ENCODE data around the gene IGF2BP2. TPM values are rescaled to one million over a fixed set of nuclear protein-coding genes. Genes with fewer than 3 reads are reported as not detected.
A peak's percentile ranks its signal among the peaks of the same experiment; 100 is the strongest.

IGF2BP2 gene
- 100 to 1,000 TPM in 3 of 6 experiments, 10 to 100 TPM in 3; 97.2 to 111 (median 100.0) TPM for total RNA-seq (2021; fragmentation: NEBNext Ultra II Directional; extraction: Animal tissue kit (Norgen Biotek cat#: 25700))
- long read RNA-seq, partial matches to known transcripts = 3 of 13 reads
- long read RNA-seq, other reads (novel, unspliced or antisense) = 8 of 13 reads

DNA sequence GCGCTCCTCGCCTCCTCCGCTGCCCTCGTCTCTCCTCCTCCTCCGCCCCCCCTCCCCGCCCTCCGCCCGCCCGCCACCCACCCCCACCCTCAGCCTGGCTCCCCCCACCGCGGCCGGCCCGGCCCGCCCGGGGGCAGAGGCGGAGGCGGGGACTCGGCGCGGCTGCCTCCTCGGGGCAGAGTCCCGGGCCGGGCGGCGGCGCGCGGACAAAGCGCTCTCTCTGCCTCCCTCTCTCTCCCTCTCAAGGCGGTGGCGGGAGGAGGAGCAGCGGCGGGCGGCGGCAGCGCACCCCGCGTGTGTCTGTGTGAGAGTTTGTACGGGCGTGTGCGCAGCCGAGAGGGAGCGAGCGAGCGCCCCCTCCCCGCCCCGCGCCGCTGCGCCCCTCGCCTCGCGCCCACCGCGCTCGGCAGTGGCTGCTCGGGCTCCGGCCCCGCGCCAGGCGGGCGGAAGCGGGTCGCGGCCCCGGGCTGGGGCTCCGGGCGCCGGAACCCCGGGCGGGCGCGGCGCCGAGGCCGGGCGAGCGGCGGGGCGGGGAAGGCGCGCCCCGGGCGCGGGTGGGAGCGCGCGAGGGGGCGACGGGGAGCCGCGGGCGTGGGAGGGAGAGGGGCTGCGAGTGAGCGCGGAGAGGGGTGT lies at the start of gene IGF2BP2:
Gene IGF2BP2, minus strand, starts transcription at position 37 of the 633 bp plus-strand sequence. CDS start 82 bp downstream, outside the sequence.
- H3K27me3 Mint-ChIP-seq (ENCODE audit: insufficient read depth) = no peaks in the 10 kb centered on the region
- peak within 1 kb of the TSS; percentile 95 for H3K4me3 Mint-ChIP-seq
- H3K27ac Mint-ChIP-seq = peak within 1 kb of the TSS; percentile 96
- H3K9me3 Mint-ChIP-seq = no peaks in the 10 kb centered on the region
- H3K36me3 Mint-ChIP-seq (ENCODE audit: low read depth) = peaks cover 29% of the 10 kb centered on the region
- H3K4me1 Mint-ChIP-seq (ENCODE audit: low read depth) = peaks cover 38% of the 10 kb centered on the region
- TF ChIP-seq, protein P1, sequence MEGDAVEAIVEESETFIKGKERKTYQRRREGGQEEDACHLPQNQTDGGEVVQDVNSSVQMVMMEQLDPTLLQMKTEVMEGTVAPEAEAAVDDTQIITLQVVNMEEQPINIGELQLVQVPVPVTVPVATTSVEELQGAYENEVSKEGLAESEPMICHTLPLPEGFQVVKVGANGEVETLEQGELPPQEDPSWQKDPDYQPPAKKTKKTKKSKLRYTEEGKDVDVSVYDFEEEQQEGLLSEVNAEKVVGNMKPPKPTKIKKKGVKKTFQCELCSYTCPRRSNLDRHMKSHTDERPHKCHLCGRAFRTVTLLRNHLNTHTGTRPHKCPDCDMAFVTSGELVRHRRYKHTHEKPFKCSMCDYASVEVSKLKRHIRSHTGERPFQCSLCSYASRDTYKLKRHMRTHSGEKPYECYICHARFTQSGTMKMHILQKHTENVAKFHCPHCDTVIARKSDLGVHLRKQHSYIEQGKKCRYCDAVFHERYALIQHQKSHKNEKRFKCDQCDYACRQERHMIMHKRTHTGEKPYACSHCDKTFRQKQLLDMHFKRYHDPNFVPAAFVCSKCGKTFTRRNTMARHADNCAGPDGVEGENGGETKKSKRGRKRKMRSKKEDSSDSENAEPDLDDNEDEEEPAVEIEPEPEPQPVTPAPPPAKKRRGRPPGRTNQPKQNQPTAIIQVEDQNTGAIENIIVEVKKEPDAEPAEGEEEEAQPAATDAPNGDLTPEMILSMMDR (IDR thresholded peaks at IDR 0.05) = peak; percentile 27; the same call in 1 of the 2 replicates
- peak; percentile 80 for DNase-seq

DNA sequence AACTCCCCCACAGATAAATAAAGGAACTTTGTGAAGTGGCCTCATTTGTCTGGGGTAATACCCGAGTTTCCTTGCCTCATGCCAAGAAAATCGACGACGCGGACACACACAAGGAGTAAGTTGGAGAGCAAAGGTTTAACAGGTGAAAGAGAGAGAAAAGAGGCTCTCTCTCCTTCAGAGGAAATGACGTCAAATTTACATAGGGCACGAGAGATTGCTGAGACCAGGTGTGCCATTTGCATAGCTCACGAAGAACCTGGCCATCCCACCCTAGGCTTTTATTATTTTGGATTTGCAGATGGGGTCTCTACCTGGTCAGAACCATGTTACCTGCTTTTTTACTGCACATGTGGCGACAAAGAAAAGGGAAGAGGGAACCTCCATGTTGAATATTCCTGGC lies 49.3 kb upstream of the IGF2BP2 start:
- H3K27ac Mint-ChIP-seq = no peak overlapping the region
- no peaks in the 10 kb centered on the region for H3K36me3 Mint-ChIP-seq (ENCODE audit: low read depth)
- peaks cover 5% of the 10 kb centered on the region for H3K27me3 Mint-ChIP-seq (ENCODE audit: insufficient read depth)
- DNase-seq = no peak
- TF ChIP-seq, protein P1 (IDR thresholded peaks at IDR 0.05) = no peak
- no peaks in the 10 kb centered on the region for H3K9me3 Mint-ChIP-seq
- H3K4me1 Mint-ChIP-seq (ENCODE audit: low read depth) = peaks cover 5% of the 10 kb centered on the region
- no peak overlapping the region for H3K4me3 Mint-ChIP-seq

- DNase-seq = no peak
- Mint-ChIP-seq H3K36me3 (ENCODE audit: low read depth) (no peaks in the 10 kb centered on the region), H3K27me3 (ENCODE audit: insufficient read depth) (peaks cover 7% of the 10 kb centered on the region), H3K4me1 (ENCODE audit: low read depth) (no peaks in the 10 kb centered on the region), H3K27ac (no peak overlapping the region), H3K9me3 (no peaks in the 10 kb centered on the region), H3K4me3 (no peak overlapping the region)
- TF ChIP-seq, protein P1 (IDR thresholded peaks at IDR 0.05) = no peak
Measured at GRCh38 chr3:185867650-185868049, 42.8 kb upstream of the IGF2BP2 start.

DNA sequence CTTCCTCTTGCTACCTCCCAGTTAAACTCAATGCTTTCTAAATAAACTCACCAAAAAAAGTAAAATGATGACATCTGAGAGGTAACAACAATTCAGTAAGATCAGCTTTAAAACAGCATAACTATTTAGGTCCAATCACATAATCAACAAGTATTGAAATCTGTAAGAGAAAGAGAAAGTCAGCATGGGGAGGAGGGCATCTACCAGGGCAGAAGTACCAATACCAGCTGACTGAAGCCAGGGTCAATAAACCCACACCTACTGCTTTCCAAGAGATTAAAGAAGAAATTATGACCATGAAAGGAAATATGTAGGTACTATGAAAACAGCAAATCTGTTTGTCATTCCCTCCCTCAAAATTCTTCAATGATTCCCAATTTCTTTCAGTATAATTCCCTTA lies 42.2 kb upstream of the IGF2BP2 start:
- TF ChIP-seq, protein P1 (IDR thresholded peaks at IDR 0.05) = no peak
- no peak for DNase-seq
- Mint-ChIP-seq H3K27me3 (ENCODE audit: insufficient read depth) (peaks cover 7% of the 10 kb centered on the region), H3K4me1 (ENCODE audit: low read depth) (no peaks in the 10 kb centered on the region), H3K27ac (no peak overlapping the region), H3K9me3 (no peaks in the 10 kb centered on the region), H3K4me3 (no peak overlapping the region), H3K36me3 (ENCODE audit: low read depth) (no peaks in the 10 kb centered on the region)

DNA sequence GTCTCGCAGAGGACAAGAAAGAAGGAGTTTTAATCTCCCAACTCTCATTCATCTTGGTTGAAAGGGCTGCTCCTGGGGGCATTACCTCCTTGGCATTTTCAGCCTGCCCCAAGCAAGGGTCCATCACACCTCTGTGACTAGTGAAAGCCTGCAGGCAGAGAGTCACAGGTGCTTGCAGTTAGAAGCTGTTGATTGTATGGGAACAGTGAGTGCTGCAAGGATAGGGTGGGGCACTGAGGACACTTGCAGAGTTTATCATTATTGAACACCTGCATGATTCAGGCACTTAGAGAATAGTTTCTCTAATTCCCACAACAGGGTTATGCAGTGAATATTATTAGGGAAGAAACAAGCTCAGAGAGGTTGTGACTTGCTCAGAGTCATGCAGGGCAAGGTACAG lies 41.7 kb upstream of the IGF2BP2 start:
- Mint-ChIP-seq H3K27me3 (ENCODE audit: insufficient read depth) (peaks cover 7% of the 10 kb centered on the region), H3K9me3 (no peaks in the 10 kb centered on the region), H3K27ac (no peak overlapping the region), H3K36me3 (ENCODE audit: low read depth) (no peaks in the 10 kb centered on the region), H3K4me3 (no peak overlapping the region), H3K4me1 (ENCODE audit: low read depth) (no peaks in the 10 kb centered on the region)
- TF ChIP-seq, protein P1 (IDR thresholded peaks at IDR 0.05) = no peak
- DNase-seq = no peak
